GM12878 (cell line): ENCODE results near the gene SELENOW. TPM values are rescaled to one million over a fixed set of nuclear protein-coding genes. Genes with fewer than 3 reads are reported as not detected.
A peak's percentile ranks its signal among the peaks of the same experiment; 100 is the strongest.

Experiments used
- ATF7 ChIP-seq: fragments of 450-650 bp; IDR thresholded peaks from 2 replicates; pipeline ENCODE4 v1.6.1; 2016; ENCODE audit warnings: low read depth, mild to moderate bottlenecking
- CBX5 ChIP-seq: sonication (generic); IDR thresholded peaks from 2 replicates; pipeline ENCODE4 v1.6.1; 2016; ENCODE audit warnings: low read depth, moderate library complexity, mild to moderate bottlenecking, inconsistent platforms
- CREM ChIP-seq: IDR thresholded peaks from 2 replicates; pipeline ENCODE4 v1.6.1; 2014; ENCODE audit warnings: antibody characterized with exemption, low read depth
- EED ChIP-seq: sonication (generic); IDR thresholded peaks from 2 replicates; pipeline ENCODE4 v1.6.1; 2016; ENCODE audit warnings: antibody characterized with exemption, low read depth
- EGR1 ChIP-seq, 2 experiments: IDR thresholded peaks; 1 replicate in 1 of 2; 2 replicates in 1 of 2; pipeline ENCODE4 v1.6.1; 2011 to 2012; ENCODE audit warnings: low read depth in 2 of 2, low read length in 2 of 2, borderline replicate concordance in 1 of 2, mild to moderate bottlenecking in 1 of 2, moderate library complexity in 1 of 2
- HDAC6 ChIP-seq: fragments of 200-600 bp; sonication (generic); IDR thresholded peaks from one replicate; pipeline ENCODE4 v1.8.0; 2017; ENCODE audit warnings: antibody characterized with exemption; ENCODE audit not compliant: unreplicated experiment
- HDGF ChIP-seq: fragments of 450-650 bp; IDR thresholded peaks from 2 replicates; pipeline ENCODE4 v1.6.1; 2016; ENCODE audit warnings: antibody characterized with exemption
- LARP7 ChIP-seq: fragments of 450-650 bp; IDR thresholded peaks from 2 replicates; pipeline ENCODE4 v1.6.1; 2017; ENCODE audit warnings: mild to moderate bottlenecking
- MEF2B ChIP-seq: fragments of 450-650 bp; IDR thresholded peaks from 2 replicates; pipeline ENCODE4 v1.6.1; 2018; ENCODE audit warnings: mild to moderate bottlenecking, moderate library complexity; ENCODE audit not compliant: partially characterized antibody, poor library complexity, severe bottlenecking
- MTA2 ChIP-seq: fragments of 450-650 bp; IDR thresholded peaks from 2 replicates; pipeline ENCODE4 v1.6.1; 2016; ENCODE audit warnings: low read depth, mild to moderate bottlenecking, moderate library complexity
- NR2C1 ChIP-seq: fragments of 450-650 bp; IDR thresholded peaks from 2 replicates; pipeline ENCODE4 v1.6.1; 2017; ENCODE audit warnings: antibody characterized with exemption, mild to moderate bottlenecking, moderate library complexity
- RAD51 ChIP-seq: fragments of 450-650 bp; IDR thresholded peaks from 2 replicates; pipeline ENCODE4 v1.6.1; 2016; ENCODE audit warnings: moderate library complexity, mild to moderate bottlenecking, inconsistent platforms
- SIX5 ChIP-seq: IDR thresholded peaks from 2 replicates; pipeline ENCODE4 v1.6.1; 2011; ENCODE audit warnings: mild to moderate bottlenecking, low read depth, low read length, moderate library complexity; ENCODE audit not compliant: severe bottlenecking
- SMARCA5 ChIP-seq: fragments of 450-650 bp; IDR thresholded peaks from 2 replicates; pipeline ENCODE4 v1.6.1; 2017; ENCODE audit warnings: mild to moderate bottlenecking
- SP1 ChIP-seq: IDR thresholded peaks from one replicate; pipeline ENCODE4 v1.6.1; 2011; ENCODE audit warnings: low read depth, low read length
- SRF ChIP-seq, 2 experiments: IDR thresholded peaks; 2 replicates each; pipeline ENCODE4 v1.6.1; 2011; ENCODE audit warnings: low read depth in 2 of 2, low read length in 2 of 2, mild to moderate bottlenecking in 1 of 2, moderate library complexity in 1 of 2
- TARDBP ChIP-seq: IDR thresholded peaks from 2 replicates; pipeline ENCODE4 v1.6.1; 2016; ENCODE audit warnings: borderline replicate concordance
- TCF12 ChIP-seq: IDR thresholded peaks from 2 replicates; pipeline ENCODE4 v1.6.1; 2011; ENCODE audit warnings: low read depth, mild to moderate bottlenecking, low read length
- ZNF207 ChIP-seq: fragments of 450-650 bp; IDR thresholded peaks from 2 replicates; pipeline ENCODE4 v1.6.1; 2014; ENCODE audit warnings: antibody characterized with exemption, mild to moderate bottlenecking, borderline replicate concordance
- polyA plus RNA-seq, 11 experiments: library from polyadenylated mRNA; depleted of rRNA in 4 of 11; unstranded in 6 of 11; stranded (reverse) in 5 of 11; fragments of >200 nt; fragmentation: Nextera tagmentation in 4 of 11; fragmentation: Illumina TruSeq in 1 of 11; extraction: Ambion mirVana in 4 of 11; extraction: Trizol in 1 of 11; gene quantifications; 1 replicate in 1 of 11; 2 replicates in 10 of 11; pipeline versions ENCODE4 v1.2.1 to v1.2.3, GENCODE V29; 2011 to 2016; ENCODE audit warnings: inconsistent platforms in 2 of 11, missing spikeins in 2 of 11, low read depth in 1 of 11
- total RNA-seq, 4 experiments: library from RNA; depleted of rRNA in 3 of 4; stranded (reverse); fragments of >200 nt in 3 of 4; fragmentation: Illumina TruSeq in 1 of 4; extraction: Trizol in 1 of 4; gene quantifications; 2 replicates each; pipeline versions ENCODE4 v1.2.1 to v1.2.3, GENCODE V29; 2013 to 2021
- TF ChIP-seq, protein P1 (sequence below): fragments of 450-650 bp; IDR thresholded peaks from 2 replicates; pipeline ENCODE4 v1.6.1; 2017; ENCODE audit warnings: mild to moderate bottlenecking, low read depth, inconsistent platforms; ENCODE audit not compliant: poor library complexity, severe bottlenecking
- TF ChIP-seq, protein P2 (sequence below): fragments of 450-650 bp; conservative IDR thresholded peaks from 2 replicates; pipeline ENCODE4 v1.6.1; 2017; ENCODE audit warnings: mild to moderate bottlenecking, moderate library complexity
- TF ChIP-seq, protein P3 (sequence below): fragments of 150-350 bp; IDR thresholded peaks from 2 replicates; pipeline ENCODE4 v1.6.1; 2014; ENCODE audit warnings: mild to moderate bottlenecking, low read depth, low read length
- TF ChIP-seq, protein P4 (sequence below): fragments of 450-650 bp; IDR thresholded peaks from 2 replicates; pipeline ENCODE4 v1.6.1; 2017; ENCODE audit warnings: mild to moderate bottlenecking

SELENOW gene
- total and polyA plus RNA-seq, 10 of the 15 experiments (the other 5 are each of a cell fraction or from before 2014, with no cell fraction given), result 53.3 to 186 (median 101) TPM

DNA sequence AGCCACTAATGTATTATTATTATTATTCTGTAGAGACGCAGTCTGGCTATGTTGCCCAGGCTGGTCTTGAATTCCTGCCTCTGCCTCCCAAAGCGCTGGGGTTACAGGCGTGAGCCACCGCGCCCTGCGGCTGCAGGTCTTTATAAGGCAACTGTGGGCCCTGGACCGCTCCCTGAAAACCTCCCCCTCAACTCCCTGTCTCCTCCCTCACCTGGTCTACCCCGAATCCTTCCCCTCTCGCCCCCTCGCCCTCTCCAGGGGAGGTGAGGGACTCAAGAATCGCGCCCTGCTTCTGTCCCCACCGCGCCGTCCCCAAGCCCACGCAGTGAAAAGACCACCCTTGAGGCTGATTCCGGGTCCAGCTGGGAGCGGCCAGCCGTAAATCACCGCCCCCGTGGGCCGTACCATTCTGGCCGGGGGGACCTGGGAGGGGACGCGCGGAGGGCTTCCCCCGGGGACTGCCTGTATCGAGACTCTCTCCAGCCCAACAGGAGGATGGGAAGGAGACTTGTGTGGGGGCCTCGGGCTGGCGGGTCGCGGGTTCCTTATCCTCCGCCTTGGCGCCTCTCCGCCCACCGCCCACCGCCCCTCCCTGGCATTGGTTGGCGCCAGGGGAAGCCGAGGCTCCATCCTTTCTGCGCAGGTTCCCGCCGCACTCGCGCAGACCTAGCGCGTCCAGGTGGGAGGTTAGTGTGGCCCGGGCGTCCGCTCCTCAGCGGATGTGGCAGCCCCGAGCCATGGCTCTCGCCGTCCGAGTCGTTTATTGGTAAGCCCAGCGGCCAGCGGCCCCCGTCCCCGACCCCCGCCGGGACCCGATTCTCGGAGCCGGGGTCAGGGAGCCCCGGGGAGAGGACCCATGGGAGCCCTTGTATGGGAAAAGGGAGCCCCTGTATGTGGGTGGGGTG, at the start of gene SELENOW (continued):
- peak; percentile 67; the same call in 1 of the 2 replicates for TF ChIP-seq LARP7
- no peak for TF ChIP-seq CBX5
- no peak for TF ChIP-seq CREM
- TF ChIP-seq EED, result 0 out of 2 replicates have a peak, but pooled peaks have one; percentile 23
- TF ChIP-seq MTA2, result peak; percentile 57
- peak; percentile 90 for TF ChIP-seq SP1
- TF ChIP-seq TARDBP, result no peak
- TF ChIP-seq, protein P1, sequence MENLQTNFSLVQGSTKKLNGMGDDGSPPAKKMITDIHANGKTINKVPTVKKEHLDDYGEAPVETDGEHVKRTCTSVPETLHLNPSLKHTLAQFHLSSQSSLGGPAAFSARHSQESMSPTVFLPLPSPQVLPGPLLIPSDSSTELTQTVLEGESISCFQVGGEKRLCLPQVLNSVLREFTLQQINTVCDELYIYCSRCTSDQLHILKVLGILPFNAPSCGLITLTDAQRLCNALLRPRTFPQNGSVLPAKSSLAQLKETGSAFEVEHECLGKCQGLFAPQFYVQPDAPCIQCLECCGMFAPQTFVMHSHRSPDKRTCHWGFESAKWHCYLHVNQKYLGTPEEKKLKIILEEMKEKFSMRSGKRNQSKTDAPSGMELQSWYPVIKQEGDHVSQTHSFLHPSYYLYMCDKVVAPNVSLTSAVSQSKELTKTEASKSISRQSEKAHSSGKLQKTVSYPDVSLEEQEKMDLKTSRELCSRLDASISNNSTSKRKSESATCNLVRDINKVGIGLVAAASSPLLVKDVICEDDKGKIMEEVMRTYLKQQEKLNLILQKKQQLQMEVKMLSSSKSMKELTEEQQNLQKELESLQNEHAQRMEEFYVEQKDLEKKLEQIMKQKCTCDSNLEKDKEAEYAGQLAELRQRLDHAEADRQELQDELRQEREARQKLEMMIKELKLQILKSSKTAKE, result peak; percentile 91
- no peak for TF ChIP-seq NR2C1
- no peak for TF ChIP-seq RAD51
- no peak for TF ChIP-seq HDAC6
- peak; percentile 9 to 84 for TF ChIP-seq EGR1 (IDR thresholded peaks at IDR 0.05; ENCODE audit: borderline replicate concordance in 1 of 2, low read depth in 2 of 2, low read length in 2 of 2)
- 0 out of 4 replicates have a peak, but pooled peaks of 1 of the 2 experiments have one; percentile 57 for TF ChIP-seq SRF (IDR thresholded peaks at IDR 0.05; ENCODE audit: low read depth in 2 of 2, low read length in 2 of 2)
- TF ChIP-seq, protein P2, sequence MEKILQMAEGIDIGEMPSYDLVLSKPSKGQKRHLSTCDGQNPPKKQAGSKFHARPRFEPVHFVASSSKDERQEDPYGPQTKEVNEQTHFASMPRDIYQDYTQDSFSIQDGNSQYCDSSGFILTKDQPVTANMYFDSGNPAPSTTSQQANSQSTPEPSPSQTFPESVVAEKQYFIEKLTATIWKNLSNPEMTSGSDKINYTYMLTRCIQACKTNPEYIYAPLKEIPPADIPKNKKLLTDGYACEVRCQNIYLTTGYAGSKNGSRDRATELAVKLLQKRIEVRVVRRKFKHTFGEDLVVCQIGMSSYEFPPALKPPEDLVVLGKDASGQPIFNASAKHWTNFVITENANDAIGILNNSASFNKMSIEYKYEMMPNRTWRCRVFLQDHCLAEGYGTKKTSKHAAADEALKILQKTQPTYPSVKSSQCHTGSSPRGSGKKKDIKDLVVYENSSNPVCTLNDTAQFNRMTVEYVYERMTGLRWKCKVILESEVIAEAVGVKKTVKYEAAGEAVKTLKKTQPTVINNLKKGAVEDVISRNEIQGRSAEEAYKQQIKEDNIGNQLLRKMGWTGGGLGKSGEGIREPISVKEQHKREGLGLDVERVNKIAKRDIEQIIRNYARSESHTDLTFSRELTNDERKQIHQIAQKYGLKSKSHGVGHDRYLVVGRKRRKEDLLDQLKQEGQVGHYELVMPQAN, result peak; percentile 78
- peak; percentile 90; the same call in 1 of the 2 replicates for TF ChIP-seq ZNF207
- peak; percentile 49; the same call in 1 of the 2 replicates for TF ChIP-seq TCF12
- peak; percentile 20 for TF ChIP-seq SIX5
- TF ChIP-seq, protein P3, sequence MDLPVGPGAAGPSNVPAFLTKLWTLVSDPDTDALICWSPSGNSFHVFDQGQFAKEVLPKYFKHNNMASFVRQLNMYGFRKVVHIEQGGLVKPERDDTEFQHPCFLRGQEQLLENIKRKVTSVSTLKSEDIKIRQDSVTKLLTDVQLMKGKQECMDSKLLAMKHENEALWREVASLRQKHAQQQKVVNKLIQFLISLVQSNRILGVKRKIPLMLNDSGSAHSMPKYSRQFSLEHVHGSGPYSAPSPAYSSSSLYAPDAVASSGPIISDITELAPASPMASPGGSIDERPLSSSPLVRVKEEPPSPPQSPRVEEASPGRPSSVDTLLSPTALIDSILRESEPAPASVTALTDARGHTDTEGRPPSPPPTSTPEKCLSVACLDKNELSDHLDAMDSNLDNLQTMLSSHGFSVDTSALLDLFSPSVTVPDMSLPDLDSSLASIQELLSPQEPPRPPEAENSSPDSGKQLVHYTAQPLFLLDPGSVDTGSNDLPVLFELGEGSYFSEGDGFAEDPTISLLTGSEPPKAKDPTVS, result no peak
- no peak for TF ChIP-seq MEF2B
- TF ChIP-seq ATF7, result peak; percentile 100
- TF ChIP-seq, protein P4, sequence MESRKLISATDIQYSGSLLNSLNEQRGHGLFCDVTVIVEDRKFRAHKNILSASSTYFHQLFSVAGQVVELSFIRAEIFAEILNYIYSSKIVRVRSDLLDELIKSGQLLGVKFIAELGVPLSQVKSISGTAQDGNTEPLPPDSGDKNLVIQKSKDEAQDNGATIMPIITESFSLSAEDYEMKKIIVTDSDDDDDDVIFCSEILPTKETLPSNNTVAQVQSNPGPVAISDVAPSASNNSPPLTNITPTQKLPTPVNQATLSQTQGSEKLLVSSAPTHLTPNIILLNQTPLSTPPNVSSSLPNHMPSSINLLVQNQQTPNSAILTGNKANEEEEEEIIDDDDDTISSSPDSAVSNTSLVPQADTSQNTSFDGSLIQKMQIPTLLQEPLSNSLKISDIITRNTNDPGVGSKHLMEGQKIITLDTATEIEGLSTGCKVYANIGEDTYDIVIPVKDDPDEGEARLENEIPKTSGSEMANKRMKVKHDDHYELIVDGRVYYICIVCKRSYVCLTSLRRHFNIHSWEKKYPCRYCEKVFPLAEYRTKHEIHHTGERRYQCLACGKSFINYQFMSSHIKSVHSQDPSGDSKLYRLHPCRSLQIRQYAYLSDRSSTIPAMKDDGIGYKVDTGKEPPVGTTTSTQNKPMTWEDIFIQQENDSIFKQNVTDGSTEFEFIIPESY, result no peak
- TF ChIP-seq SMARCA5, result no peak
- TF ChIP-seq HDGF, result 0 out of 2 replicates have a peak, but pooled peaks have one; percentile 26
